Smooth muscle cell of bladder (primary cell): ENCODE results near the gene OR10C1. TPM values are rescaled to one million over a fixed set of nuclear protein-coding genes. Genes with fewer than 3 reads are reported as not detected.

ENCODE experiments used
- total RNA-seq: library from RNA; depleted of rRNA; stranded (reverse); fragments of >200 nt; gene quantifications from 2 replicates; pipeline ENCODE4 v1.2.3, GENCODE V29; 2014

OR10C1 gene, protein sequence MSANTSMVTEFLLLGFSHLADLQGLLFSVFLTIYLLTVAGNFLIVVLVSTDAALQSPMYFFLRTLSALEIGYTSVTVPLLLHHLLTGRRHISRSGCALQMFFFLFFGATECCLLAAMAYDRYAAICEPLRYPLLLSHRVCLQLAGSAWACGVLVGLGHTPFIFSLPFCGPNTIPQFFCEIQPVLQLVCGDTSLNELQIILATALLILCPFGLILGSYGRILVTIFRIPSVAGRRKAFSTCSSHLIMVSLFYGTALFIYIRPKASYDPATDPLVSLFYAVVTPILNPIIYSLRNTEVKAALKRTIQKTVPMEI
- not detected in 2 replicates for total RNA-seq

DNA sequence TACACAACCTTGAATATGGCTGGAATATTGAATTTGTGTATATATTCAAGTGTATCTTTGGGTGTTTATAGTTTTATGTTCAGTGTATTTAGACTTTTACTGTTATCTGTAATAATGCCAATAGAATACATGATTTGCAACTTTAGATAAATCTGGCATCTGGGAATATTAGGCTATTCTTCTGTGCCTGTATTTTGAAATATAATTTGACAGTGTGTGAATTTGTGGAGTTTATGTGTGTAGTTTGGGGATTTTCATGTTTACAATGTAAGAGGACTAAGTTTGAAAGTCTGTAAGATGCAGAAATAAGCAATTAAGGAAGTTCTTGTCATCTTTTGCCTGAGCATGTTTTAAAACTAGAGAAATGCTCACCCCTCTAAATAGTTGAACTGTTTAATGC lies at the start of gene OR10C1:
Gene OR10C1 (plus strand): TSS at position 301 of the 400 bp plus-strand sequence. CDS start 710 bp downstream, outside the sequence.

DNA sequence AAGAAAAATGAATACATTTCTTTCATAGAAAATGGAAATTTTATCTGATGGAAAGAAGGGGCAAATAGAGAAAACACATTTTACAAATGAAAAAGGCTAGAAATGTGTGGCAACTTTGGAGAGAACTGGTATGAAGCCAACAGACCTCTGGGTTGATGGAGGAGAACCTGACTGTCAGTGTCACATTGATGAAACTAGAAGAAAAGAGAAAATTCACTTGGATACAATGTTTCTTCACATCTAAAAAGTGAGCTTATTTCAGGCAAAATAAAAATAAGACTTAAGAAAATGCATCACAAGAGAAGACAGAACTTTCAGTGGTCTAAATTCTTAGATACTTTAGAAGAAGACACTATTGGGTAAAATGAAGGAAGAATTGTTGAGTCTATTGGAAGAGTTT lies 43.8 kb upstream of the OR10C1 start, which contains the start of gene OR12D2:
Gene OR12D2 (plus strand): TSS at position 301 of the 400 bp plus-strand sequence. CDS start 1,069 bp downstream, outside the sequence.

DNA sequence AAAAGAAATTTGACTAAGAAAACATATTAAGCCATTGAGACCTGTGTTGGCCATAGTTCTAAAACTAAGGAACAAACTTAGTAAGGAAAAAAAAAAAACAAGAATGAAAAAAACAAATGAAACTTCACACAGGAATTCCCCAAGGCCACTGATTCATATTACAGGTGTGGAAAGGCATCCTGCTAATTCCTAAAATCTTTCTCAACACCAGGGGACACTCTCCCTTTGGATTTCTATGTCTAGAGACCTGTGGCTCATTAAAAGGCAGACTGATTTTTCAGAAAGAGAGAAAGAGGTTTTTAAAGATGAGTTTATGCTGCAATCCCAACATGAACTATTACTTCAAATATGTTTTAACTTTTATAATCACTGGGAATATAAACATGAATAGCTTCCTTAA lies 24.5 kb upstream of the OR10C1 start, which contains the start of gene OR12D1:
Gene OR12D1 (plus strand): TSS at position 341 of the 400 bp plus-strand sequence.

DNA sequence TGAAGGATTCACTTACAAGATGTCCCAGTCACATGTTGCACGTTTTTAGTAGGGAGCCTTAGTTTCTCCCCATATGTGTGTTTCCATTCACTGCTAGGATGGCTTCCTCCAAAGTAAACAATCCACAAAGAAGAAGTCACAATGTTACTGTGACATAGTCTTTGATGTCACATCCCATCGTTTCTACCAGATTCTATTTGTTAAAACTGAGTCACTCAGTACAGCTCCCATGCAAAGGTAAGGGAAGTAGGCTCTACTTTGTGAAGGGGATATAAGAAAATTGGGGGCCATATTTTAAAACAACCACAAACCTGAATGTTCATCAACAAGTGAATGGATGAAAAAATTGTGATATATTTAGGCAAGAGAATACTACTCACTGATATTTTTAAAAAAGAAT lies 17.9 kb downstream of the OR10C1 start, which contains the start of the genes OR11A1 and OR2H1:
Gene OR11A1 (minus strand): TSS at position 101 of the 400 bp plus-strand sequence. CDS start 29,430 bp downstream, outside the sequence.
Gene OR2H1 (plus strand): TSS at position 185 of the 400 bp plus-strand sequence. CDS start 4,615 bp downstream, outside the sequence.

DNA sequence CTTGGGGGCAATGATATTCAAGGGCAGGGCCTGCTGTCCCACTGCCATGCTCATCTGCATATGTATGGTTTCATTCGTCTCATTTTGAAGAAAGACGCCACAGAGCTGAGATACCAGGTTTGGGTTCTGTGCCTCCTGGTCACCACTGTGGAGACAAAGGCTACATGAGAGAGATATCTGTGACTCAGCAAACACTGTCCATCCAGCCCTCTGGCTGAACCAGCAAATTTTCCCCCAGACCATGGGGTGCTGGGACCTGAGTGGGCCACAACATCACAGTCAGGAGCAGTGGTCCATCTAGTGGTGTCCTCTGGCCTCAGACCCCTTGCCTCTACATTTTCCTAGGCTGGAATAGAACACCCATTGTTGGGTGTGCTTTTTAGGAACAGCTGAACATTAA lies 48.6 kb downstream of the OR10C1 start, which contains the start of gene MAS1L:
Gene MAS1L (minus strand): TSS at position 297 of the 400 bp plus-strand sequence. CDS start 54 bp downstream, at position 243.

Other genes with a start within 250 kb of the OR10C1 start
- not detected in 2 replicates for gene OR14J1, start 137.6 kb upstream of the OR10C1 start, total RNA-seq
- gene OR5V1, start 70.4 kb upstream of the OR10C1 start, total RNA-seq: not detected in 2 replicates
- not detected in 2 replicates for gene OR12D3, start 64.0 kb upstream of the OR10C1 start, total RNA-seq
- not detected in 2 replicates for gene OR12D2, start 43.7 kb upstream of the OR10C1 start, total RNA-seq
- gene OR12D1, start 24.4 kb upstream of the OR10C1 start, total RNA-seq: not detected in 2 replicates
- not detected in 2 replicates for gene OR11A1, start 17.8 kb downstream of the OR10C1 start, total RNA-seq
- 0.14 TPM in 1 of 2 replicates, not detected in the other for gene OR2H1, start 17.8 kb downstream of the OR10C1 start, total RNA-seq
- not detected in 2 replicates for gene MAS1L, start 48.6 kb downstream of the OR10C1 start, total RNA-seq
- not detected in 2 replicates for gene UBD, start 120.4 kb downstream of the OR10C1 start, total RNA-seq
- gene OR2H2, start 145.8 kb downstream of the OR10C1 start, total RNA-seq: not detected in 2 replicates
- gene GABBR1, start 193.9 kb downstream of the OR10C1 start, total RNA-seq: 10.2 and 13.5 TPM in 2 replicates
- not detected in 2 replicates for gene MOG, start 217.8 kb downstream of the OR10C1 start, total RNA-seq
- gene ZFP57, start 241.8 kb downstream of the OR10C1 start, total RNA-seq: 0.37 TPM in 1 of 2 replicates, not detected in the other